Ectodermal cell (in vitro differentiated cells): Measurements from ENCODE around the gene EGLN1.

Source experiments
- H3K27ac ChIP-seq: 2 replicates; pipeline ENCODE4 v1.7.0; 2013; ENCODE audit warnings: mild to moderate bottlenecking, low read depth, low read length; ENCODE audit not compliant: insufficient read depth, poor library complexity, severe bottlenecking
- H3K27me3 ChIP-seq: 2 replicates; pipeline ENCODE4 v1.7.0; 2013; ENCODE audit warnings: mild to moderate bottlenecking, low read length; ENCODE audit not compliant: insufficient read depth, control insufficient read depth, poor library complexity, severe bottlenecking
- H3K36me3 ChIP-seq: one replicate; pipeline ENCODE4 v1.7.0; 2013; ENCODE audit warnings: low read length; ENCODE audit not compliant: control insufficient read depth, insufficient read depth
- H3K4me1 ChIP-seq: one replicate; pipeline ENCODE4 v1.7.0; 2013; ENCODE audit warnings: low read length; ENCODE audit not compliant: control insufficient read depth, insufficient read depth
- H3K4me3 ChIP-seq: 2 replicates; pipeline ENCODE4 v1.7.0; 2013; ENCODE audit warnings: low read depth, low read length, control low read depth; ENCODE audit not compliant: insufficient read depth
- H3K9me3 ChIP-seq: 2 replicates; pipeline ENCODE4 v1.7.0; 2013; ENCODE audit warnings: mild to moderate bottlenecking, low read length, moderate library complexity; ENCODE audit not compliant: control insufficient read depth
- WGBS, 2 experiments: methylation state at CpG; one replicate each; pipeline ENCODE4 v1.1.7; 2013; ENCODE audit warnings: missing lambda C conversion rate in 2 of 2; 5-methylcytosine and 5-hydroxymethylcytosine counted together

Gene EGLN1

DNA sequence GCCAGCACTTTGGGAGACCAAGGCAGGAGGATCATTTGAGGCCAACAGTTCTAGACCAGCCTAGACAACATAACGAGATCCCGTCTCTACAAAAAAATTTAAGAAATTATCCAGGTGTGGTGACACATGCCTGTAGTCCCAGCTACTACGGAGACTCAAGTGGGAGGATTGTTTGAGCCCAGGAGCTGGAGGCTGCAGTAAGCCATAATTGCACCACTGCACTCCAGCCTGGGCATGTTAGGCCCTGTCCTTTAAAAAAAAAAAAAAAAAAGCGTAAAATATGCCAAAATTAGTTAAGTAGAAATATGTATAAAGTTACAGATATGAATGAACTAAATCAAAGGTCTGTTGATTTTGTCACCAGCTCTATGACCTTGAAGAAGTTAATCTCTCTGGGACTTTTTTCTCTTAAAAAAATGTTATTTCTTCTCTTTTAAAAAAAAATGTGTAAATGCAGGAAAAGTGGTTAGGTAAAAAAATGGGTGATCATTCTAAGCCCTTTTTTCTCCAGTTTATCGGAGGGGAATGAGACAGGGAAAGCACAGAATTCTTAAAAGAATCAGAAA is 7.0 kb downstream of the EGLN1 start:
- H3K27ac ChIP-seq, result no peak overlapping the region
- H3K4me3 ChIP-seq, result no peak overlapping the region
- 96 to 98% methylated on average over 4 of the region's 5 CpGs for WGBS, 2 experiments
- no peaks in the 10 kb centered on the region for H3K36me3 ChIP-seq
- peaks cover 11% of the 10 kb centered on the region for H3K4me1 ChIP-seq
- H3K27me3 ChIP-seq, result peaks cover 23% of the 10 kb centered on the region
- no peaks in the 10 kb centered on the region for H3K9me3 ChIP-seq

DNA sequence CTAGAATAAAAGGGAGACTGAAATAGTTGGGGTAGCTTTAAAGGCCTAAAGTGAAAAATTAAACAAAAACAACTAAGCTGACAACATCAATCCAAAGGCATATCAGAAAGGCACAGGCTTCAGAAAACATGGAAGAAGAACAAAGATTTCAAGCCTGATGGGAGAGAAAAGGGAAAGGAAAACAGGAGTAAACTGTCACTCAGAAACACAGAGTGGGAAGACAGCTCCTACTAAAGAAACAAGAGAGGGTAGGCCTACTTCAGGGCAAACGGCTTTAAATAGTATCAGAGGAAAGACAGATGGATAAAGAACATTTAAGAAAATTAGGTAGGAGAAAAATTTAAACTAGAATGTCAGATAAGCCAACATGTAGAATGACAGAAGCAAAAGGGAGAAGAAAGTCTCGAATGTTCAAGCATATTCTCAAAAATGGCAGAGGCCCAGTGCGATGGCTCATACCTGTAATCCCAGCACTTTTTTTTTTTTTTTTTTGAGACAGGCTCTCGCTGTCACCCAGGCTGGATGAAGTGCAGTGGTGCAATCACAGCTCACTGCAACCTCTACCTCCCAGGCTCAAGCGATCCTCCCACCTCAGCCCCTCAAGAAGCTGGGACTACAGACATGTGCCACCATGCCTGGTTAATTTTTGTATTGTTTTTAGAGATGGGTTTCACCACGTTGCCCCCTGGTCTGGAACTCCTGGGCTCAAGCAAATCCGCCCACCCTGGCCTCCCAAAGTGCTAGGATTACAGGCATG is 7.6 kb downstream of the EGLN1 start:
- WGBS, 2 experiments, result 89 to 94% methylated on average over 7 of the region's 7 CpGs
- H3K4me1 ChIP-seq, result peaks cover 11% of the 10 kb centered on the region
- peaks cover 16% of the 10 kb centered on the region for H3K27me3 ChIP-seq
- no peaks in the 10 kb centered on the region for H3K9me3 ChIP-seq
- H3K4me3 ChIP-seq, result no peak overlapping the region
- no peaks in the 10 kb centered on the region for H3K36me3 ChIP-seq
- H3K27ac ChIP-seq, result no peak overlapping the region

DNA sequence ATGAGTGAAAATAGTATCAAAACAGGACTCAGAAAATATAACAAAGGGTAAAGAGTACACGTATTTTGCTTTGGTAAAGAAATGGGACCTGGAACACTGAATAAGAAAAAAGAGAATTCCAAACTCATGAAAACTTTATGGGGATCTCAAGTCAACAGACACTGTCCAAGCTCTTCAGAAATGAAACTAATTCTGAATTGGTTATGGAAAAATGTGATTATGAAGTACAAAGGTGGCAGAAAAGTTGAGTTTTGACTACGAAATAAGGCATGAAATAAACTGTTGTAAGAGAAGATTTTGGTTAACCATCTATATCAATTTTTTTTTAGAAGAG is 8.4 kb downstream of the EGLN1 start:
- Histone ChIP-seq H3K27me3 (peaks cover 9% of the 10 kb centered on the region), H3K36me3 (no peaks in the 10 kb centered on the region), H3K4me3 (no peak overlapping the region), H3K27ac (no peak overlapping the region), H3K4me1 (peaks cover 11% of the 10 kb centered on the region), H3K9me3 (no peaks in the 10 kb centered on the region)
- WGBS, 2 experiments, result 85 to 100% methylated on average over 2 of the region's 2 CpGs

DNA sequence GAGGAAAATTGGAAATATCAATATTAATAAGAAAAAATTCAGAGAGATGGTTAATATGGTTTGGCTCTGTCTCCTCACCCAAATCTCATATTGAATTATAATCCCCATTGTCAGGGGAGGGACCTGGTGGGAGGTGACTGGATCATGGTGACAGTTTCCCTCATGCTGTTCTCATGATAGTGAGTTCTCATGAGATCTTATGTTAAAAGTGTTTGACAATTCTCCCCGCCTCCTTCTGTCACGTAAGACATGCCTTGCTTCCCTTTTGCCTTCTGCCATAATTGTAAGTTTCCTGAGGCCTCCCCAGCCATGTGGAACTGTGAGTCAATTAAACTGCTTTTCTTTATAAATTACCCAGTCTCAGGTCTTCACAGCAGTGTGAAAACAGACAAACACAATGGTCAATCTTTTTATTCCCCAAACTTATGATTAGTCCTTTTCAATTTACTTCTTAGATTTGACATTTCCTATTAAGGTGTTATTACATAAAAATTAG is 11.0 kb downstream of the EGLN1 start:
- Histone ChIP-seq H3K4me3 (no peak overlapping the region), H3K4me1 (peaks cover 8% of the 10 kb centered on the region), H3K27me3 (no peaks in the 10 kb centered on the region), H3K36me3 (no peaks in the 10 kb centered on the region), H3K27ac (no peak overlapping the region), H3K9me3 (no peaks in the 10 kb centered on the region)
- WGBS, 2 experiments, result 85% methylated on average over 2 of the region's 2 CpGs

DNA sequence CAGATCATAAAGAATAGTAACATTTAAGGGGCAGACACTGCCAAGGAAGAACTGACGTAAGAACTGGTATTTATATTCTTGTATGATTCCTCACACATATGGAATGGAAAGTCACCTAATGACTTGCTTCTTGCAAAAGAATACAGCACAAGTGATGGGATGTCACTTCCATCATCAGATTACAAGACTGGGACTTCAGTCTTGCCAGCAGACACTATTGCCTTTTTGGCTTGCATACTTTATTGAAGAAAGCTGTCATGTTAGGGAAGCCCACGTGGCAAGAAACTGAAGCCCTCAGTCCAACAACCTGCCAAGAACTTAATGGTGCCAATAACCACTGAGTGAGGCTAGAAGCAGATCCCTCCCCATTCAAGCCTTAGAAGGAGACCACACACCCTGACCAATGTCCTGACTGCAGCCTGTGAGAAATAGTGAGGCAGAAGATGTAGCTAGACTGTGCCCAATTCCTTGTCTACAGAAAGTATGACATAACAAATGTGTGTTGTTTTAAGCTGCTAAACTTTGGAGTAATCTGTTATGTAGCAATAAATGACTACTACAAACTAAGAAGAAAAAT is 12.0 kb downstream of the EGLN1 start:
- Histone ChIP-seq H3K27ac (no peak overlapping the region), H3K9me3 (no peaks in the 10 kb centered on the region), H3K4me3 (no peak overlapping the region), H3K4me1 (peaks cover 8% of the 10 kb centered on the region), H3K36me3 (no peaks in the 10 kb centered on the region), H3K27me3 (no peaks in the 10 kb centered on the region)
- WGBS, 2 experiments, result 89 to 95% methylated on average over 2 of the region's 2 CpGs

DNA sequence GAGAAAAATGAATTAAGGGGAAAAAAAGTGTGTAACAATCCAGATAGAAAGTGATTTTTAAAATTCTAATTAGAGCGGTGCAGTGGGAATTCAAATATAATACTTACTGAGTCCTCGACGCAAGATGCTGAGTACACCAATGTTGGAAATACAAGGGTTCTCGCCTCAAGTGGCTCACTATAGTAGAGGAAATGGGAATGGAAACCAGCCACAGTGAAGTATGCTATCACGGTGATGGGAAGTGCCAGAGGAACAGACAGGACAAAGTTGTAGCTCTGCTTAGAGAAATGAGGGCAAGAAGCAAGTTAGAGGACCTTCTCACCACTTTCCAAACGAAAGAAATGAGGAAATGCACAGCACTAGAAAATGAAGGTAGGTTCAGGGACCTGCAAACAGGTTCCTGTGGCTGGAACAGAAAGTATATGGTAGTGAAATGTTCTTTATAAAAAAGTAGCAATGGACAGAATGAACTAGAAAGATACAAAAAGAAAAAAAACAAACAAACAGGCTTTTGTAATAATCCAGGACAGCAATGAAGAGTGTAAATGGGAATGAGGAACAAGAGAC is 13.5 kb downstream of the EGLN1 start:
- Histone ChIP-seq H3K9me3 (no peaks in the 10 kb centered on the region), H3K4me3 (no peak overlapping the region), H3K27ac (no peak overlapping the region), H3K36me3 (no peaks in the 10 kb centered on the region), H3K4me1 (no peaks in the 10 kb centered on the region), H3K27me3 (no peaks in the 10 kb centered on the region)
- WGBS, 2 experiments, result 85 to 87% methylated on average over 6 of the region's 6 CpGs

DNA sequence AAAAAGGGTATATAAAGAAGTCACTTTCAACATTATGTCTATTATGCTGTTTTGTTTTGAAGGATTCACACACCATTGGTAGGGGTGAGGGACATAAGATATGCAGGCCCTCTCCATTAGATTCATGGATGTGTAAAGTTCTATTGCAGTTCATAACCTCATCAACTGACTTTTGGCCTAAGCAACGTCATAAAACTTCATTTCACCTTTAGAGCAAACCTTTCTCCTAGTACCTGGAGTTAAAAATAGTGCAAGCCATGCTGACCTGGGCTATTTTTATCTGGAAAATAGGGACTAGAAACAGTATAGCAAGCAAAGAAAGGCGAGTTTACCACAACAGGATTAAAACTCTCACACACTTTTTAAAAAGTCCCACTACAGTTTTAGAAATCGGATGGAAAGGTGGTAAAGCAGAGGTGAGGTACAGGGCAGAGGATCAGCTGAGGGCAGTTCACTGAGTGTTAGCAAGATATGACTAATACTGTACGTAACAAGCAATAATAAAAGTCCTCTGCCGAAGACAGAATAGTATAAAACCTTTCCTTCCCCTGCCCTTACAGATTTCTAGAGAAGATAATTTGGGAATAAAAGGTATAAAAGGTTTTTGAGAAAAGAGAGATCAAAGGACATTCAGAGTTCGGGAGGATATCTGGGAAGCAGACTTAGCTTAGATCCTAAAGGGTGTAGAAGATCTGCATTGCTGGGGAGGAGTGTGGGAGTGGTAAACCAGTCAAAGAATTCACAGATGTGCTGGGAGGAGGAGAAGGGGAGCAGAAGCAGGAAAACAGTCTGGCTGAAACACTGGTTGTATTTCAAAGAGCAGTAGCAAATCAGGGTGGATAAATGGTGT is 14.3 kb downstream of the EGLN1 start:
- Histone ChIP-seq H3K27ac (no peak overlapping the region), H3K36me3 (no peaks in the 10 kb centered on the region), H3K9me3 (no peaks in the 10 kb centered on the region), H3K4me1 (no peaks in the 10 kb centered on the region), H3K4me3 (no peak overlapping the region), H3K27me3 (no peaks in the 10 kb centered on the region)
- WGBS, 2 experiments, result 48 to 71% methylated on average over 2 to 6 of the region's 6 CpGs

DNA sequence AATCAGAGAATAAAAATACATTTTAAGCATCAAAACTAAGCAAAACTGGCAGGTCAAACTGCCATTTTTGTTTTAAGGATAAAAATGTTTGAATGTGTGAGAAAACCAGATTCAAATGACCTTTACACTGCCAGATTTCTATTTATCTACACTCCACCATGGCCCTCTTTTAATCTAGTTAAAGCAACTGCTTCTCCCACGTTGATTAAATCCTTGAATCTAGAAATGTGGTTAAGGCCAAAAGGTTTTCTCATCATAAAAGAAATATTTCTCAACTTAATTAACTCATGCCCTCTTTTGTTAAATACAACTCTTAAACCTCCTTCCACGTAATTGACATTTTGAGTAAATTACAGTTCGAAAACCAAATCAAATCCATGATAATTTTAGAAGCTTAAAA is 15.0 kb downstream of the EGLN1 start:
- no peak overlapping the region for H3K27ac ChIP-seq

DNA sequence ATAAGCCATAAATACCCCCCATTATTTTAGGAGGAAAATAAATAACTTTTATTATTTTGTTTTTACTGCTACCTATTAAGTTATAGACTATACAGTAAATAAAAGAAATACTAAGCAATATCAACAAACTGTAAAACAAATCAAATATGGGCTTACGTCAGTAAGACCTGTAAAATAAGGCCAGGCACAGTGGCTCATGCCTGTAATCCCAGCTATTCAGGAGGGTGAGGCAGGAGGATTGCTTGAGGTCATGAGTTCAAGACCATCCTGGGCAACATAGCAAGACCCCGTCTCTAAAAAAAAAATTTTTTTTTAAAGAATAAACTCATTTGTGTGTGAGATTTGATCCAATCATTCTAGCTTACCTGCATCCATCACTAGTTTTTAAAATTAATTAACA is 17.8 kb downstream of the EGLN1 start:
- Histone ChIP-seq H3K27ac (no peak overlapping the region), H3K9me3 (no peaks in the 10 kb centered on the region), H3K4me3 (no peak overlapping the region), H3K27me3 (no peaks in the 10 kb centered on the region), H3K4me1 (no peaks in the 10 kb centered on the region), H3K36me3 (no peaks in the 10 kb centered on the region)
- 94 to 95% methylated on average over 1 to 2 of the region's 2 CpGs for WGBS, 2 experiments

More for the DNA sequence above, 15.0 kb downstream of the EGLN1 start:
- 66 to 76% methylated on average over 3 of the region's 3 CpGs for WGBS, 2 experiments
- Histone ChIP-seq H3K9me3 (no peaks in the 10 kb centered on the region), H3K4me3 (no peak overlapping the region), H3K4me1 (no peaks in the 10 kb centered on the region), H3K27me3 (no peaks in the 10 kb centered on the region), H3K36me3 (no peaks in the 10 kb centered on the region)
